Measurements from ENCODE around the gene SEMA3D. TPM values are rescaled to one million over a fixed set of nuclear protein-coding genes. Genes with fewer than 3 reads are reported as not detected.

The SEMA3D gene
- total RNA-seq, 2 donors from 2014 or later = 1.4 to 1.5 TPM

GRCh38 chr7:85125651-85126131, 61.2 kb downstream of the SEMA3D start:
- no peaks in the 10 kb centered on the region for H3K9me3 ChIP-seq
- H3K27me3 ChIP-seq = no peaks in the 10 kb centered on the region
- H3K36me3 ChIP-seq = no peaks in the 10 kb centered on the region
- TF ChIP-seq CTCF (IDR thresholded peaks at IDR 0.05) = no peak
- H3K4me3 ChIP-seq = no peak overlapping the region
- no peaks in the 10 kb centered on the region for H3K4me1 ChIP-seq
- no peak overlapping the region for H3K27ac ChIP-seq
- no peak for DNase-seq (ENCODE audit: low spot score)

DNA sequence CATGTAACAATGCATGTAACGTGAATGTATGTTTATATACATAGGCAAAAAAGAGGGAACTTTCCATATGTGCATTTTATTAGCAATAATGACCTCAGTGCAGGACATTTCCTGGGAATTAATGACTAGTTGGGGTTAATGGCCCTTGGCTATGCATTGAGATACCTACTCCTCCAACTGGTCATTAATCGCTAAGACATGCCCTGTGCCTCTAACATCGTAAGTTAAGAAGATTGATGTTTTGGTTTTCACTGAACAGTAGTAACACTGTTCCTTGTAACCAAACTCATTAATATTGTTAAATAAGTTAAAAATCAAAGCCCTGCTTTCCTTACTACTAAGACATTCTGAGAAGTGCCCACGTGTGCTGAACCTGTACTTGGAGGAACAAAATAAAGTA, 61.7 kb downstream of the SEMA3D start:
- Histone ChIP-seq H3K27ac (no peak overlapping the region), H3K36me3 (no peaks in the 10 kb centered on the region), H3K9me3 (no peaks in the 10 kb centered on the region), H3K4me1 (no peaks in the 10 kb centered on the region), H3K4me3 (no peak overlapping the region), H3K27me3 (no peaks in the 10 kb centered on the region)
- DNase-seq (ENCODE audit: low spot score) = no peak
- no peak for TF ChIP-seq CTCF (IDR thresholded peaks at IDR 0.05)

GRCh38 chr7:85119934-85120333, 66.9 kb downstream of the SEMA3D start:
- Histone ChIP-seq H3K27me3 (no peaks in the 10 kb centered on the region), H3K36me3 (no peaks in the 10 kb centered on the region), H3K4me1 (no peaks in the 10 kb centered on the region), H3K4me3 (no peak overlapping the region), H3K9me3 (no peaks in the 10 kb centered on the region), H3K27ac (no peak overlapping the region)
- no peak for TF ChIP-seq CTCF (IDR thresholded peaks at IDR 0.05)
- no peak for DNase-seq (ENCODE audit: low spot score)

DNA sequence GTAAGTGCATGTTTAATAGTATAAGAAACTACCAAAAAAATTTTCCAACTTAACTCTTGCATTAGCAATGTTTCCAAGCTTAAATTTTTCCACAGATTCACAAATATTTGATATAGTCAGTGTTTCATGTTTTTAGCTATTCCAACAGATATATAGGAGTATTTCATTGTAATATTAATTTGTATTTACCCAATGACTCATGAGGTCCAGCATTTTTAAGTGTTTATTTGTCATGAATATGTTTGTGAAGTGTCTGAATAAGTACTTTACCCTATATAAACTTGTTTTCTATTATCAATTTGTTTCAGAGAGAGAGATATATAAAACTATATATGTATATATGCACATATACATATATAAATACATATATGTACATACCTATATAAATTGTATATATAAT, 71.0 kb downstream of the SEMA3D start:
- TF ChIP-seq CTCF (IDR thresholded peaks at IDR 0.05) = no peak
- H3K27me3 ChIP-seq = no peaks in the 10 kb centered on the region

GRCh38 chr7:85115006-85115405, 71.8 kb downstream of the SEMA3D start:
- no peak for TF ChIP-seq CTCF (IDR thresholded peaks at IDR 0.05)
- Histone ChIP-seq H3K9me3 (no peaks in the 10 kb centered on the region), H3K4me1 (no peaks in the 10 kb centered on the region), H3K27me3 (no peaks in the 10 kb centered on the region), H3K36me3 (no peaks in the 10 kb centered on the region), H3K27ac (no peak overlapping the region), H3K4me3 (no peak overlapping the region)
- DNase-seq (ENCODE audit: low spot score) = no peak

More for the DNA sequence above, 71.0 kb downstream of the SEMA3D start:
- Histone ChIP-seq H3K4me1 (no peaks in the 10 kb centered on the region), H3K4me3 (no peak overlapping the region), H3K36me3 (no peaks in the 10 kb centered on the region), H3K9me3 (no peaks in the 10 kb centered on the region), H3K27ac (no peak overlapping the region)
- DNase-seq (ENCODE audit: low spot score) = no peak

DNA sequence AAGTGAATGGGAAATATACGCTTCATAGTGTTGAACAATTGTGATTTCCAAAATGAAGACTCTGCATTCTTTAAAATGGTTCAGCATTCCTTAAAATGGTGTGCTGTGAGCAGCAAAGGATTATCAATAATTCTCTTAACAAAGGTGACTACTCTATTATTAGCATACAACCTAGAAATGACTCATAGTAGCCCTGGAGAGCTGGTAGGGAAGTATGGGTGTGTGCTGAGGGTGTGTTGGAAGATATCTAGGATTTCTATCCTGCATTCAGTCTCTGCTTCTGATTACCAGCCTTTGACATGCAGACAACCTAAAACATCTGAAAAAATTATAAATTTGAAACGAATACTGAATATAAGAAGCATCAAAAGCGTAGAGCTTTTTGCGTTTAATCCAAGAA, 72.5 kb downstream of the SEMA3D start:
- no peaks in the 10 kb centered on the region for H3K36me3 ChIP-seq
- H3K4me3 ChIP-seq = no peak overlapping the region
- H3K9me3 ChIP-seq = no peaks in the 10 kb centered on the region
- H3K4me1 ChIP-seq = no peaks in the 10 kb centered on the region
- TF ChIP-seq CTCF (IDR thresholded peaks at IDR 0.05) = no peak
- no peak overlapping the region for H3K27ac ChIP-seq
- no peak for DNase-seq (ENCODE audit: low spot score)
- no peaks in the 10 kb centered on the region for H3K27me3 ChIP-seq
